ENCODE data around the gene FPR2.

DNA sequence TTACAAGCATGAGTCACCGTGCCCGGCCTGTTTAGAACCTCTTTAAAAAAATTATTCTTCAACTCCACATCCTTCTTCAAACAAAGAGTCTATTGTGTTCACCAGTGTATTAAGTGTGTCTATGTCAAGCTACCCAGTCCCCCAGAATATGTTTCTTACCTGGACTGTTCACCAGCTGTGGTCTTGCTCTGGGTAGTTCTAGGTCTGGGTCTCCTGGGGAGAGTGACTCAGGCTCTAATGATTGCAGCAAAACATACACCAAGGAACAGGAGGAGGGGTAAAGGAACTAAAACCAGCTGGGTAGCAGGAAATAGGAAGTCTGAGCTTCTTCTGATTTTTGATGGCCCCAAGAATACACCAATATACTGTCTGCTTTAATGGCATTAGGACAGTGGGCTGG lies 9.3 kb upstream of the FPR2 start, which contains the start of gene FPR1:
- TF ChIP-seq, protein P1, sequence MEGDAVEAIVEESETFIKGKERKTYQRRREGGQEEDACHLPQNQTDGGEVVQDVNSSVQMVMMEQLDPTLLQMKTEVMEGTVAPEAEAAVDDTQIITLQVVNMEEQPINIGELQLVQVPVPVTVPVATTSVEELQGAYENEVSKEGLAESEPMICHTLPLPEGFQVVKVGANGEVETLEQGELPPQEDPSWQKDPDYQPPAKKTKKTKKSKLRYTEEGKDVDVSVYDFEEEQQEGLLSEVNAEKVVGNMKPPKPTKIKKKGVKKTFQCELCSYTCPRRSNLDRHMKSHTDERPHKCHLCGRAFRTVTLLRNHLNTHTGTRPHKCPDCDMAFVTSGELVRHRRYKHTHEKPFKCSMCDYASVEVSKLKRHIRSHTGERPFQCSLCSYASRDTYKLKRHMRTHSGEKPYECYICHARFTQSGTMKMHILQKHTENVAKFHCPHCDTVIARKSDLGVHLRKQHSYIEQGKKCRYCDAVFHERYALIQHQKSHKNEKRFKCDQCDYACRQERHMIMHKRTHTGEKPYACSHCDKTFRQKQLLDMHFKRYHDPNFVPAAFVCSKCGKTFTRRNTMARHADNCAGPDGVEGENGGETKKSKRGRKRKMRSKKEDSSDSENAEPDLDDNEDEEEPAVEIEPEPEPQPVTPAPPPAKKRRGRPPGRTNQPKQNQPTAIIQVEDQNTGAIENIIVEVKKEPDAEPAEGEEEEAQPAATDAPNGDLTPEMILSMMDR (IDR thresholded peaks at IDR 0.05) = no peak
- no peak for TF ChIP-seq EZH2 (IDR thresholded peaks at IDR 0.05; ENCODE audit: borderline replicate concordance, insufficient read depth, low read depth, low read length, poor library complexity, severe bottlenecking)
